Mucosa of descending colon (tissue), 3 donors: ENCODE measurements around the gene MIB1. TPM values are rescaled to one million over a fixed set of nuclear protein-coding genes. Genes with fewer than 3 reads are reported as not detected.

Experiments
- ATAC-seq: fragments of 200-7000 bp; cut with Tn5 transposase; one replicate; pipeline ENCODE4 v1.9.1; 2020; ENCODE audit warnings: mild to moderate bottlenecking, moderate library complexity
- DNase-seq, 3 donors: peaks; one replicate each; pipeline ENCODE4 v3.0.0-alpha.2; 2020
- H3K36me3 ChIP-seq: fragments of 200-600 bp; one replicate; pipeline ENCODE4 v1.8.0; 2021; ENCODE audit warnings: low read depth, mild to moderate bottlenecking
- H3K4me1 ChIP-seq: fragments of 200-600 bp; one replicate; pipeline ENCODE4 v1.8.0; 2021; ENCODE audit warnings: low read depth, mild to moderate bottlenecking
- H3K4me3 ChIP-seq: fragments of 200-600 bp; one replicate; pipeline ENCODE4 v1.8.0; 2021; ENCODE audit warnings: mild to moderate bottlenecking
- H3K9me3 ChIP-seq: fragments of 200-600 bp; one replicate; pipeline ENCODE4 v1.8.0; 2021; ENCODE audit warnings: mild to moderate bottlenecking
- CTCF ChIP-seq: fragments of 200-600 bp; IDR thresholded peaks from one replicate; pipeline ENCODE4 v1.8.0; 2022; ENCODE audit warnings: antibody characterized with exemption, mild to moderate bottlenecking
- intact Hi-C, 2 donors: fragments of 100-400 bp; cut with DNase I in 1 of 2; cut with micrococcal nuclease in 1 of 2; formaldehyde crosslinking; loops; one replicate each; pipeline versions ENCODE4 v1.11.0 to v1.11.1; 2022; cut with DNase I, micrococcal nuclease
- total RNA-seq, 3 donors: library from RNA; stranded (reverse); fragmentation: NEBNext Ultra II Directional in 2 of 3; extraction: Animal tissue kit (Norgen Biotek cat#: 25700) in 2 of 3; gene quantifications; one replicate each; pipeline versions ENCODE4 v1.2.1 to v1.2.4, GENCODE V29; 2021 to 2023
- donor health status: DM: no; HTN: no; CAD: no; lungs with moderate emphysema.
- donor health status: DM: no; HTN: no; CAD: no.
- donor health status: DM: no; HTN: yes; CAD: no.

Gene MIB1
- total RNA-seq, 3 donors from 2014 or later = 29.0 to 45.1 (median 33.1) TPM

- TF ChIP-seq CTCF = no peak
- Histone ChIP-seq H3K4me3 (no peak overlapping the region), H3K4me1 (no peaks in the 10 kb centered on the region), H3K36me3 (no peaks in the 10 kb centered on the region), H3K9me3 (no peaks in the 10 kb centered on the region)
- DNase-seq = no peak
- intact Hi-C loops = no loop called here
- ATAC-seq = no peak
These were observed 93.2 kb downstream of the MIB1 start for GRCh38 chr18:21833604-21834298.

GRCh38 chr18:21834299-21834660 is 93.7 kb downstream of the MIB1 start:
- no peak for ATAC-seq
- H3K4me1 ChIP-seq = no peaks in the 10 kb centered on the region
- H3K9me3 ChIP-seq = no peaks in the 10 kb centered on the region
- DNase-seq = no peak
- H3K36me3 ChIP-seq = no peaks in the 10 kb centered on the region
- intact Hi-C loops = no loop called here
- no peak overlapping the region for H3K4me3 ChIP-seq
- TF ChIP-seq CTCF = no peak

- intact Hi-C loops = no loop called here
- ATAC-seq (no peak), DNase-seq (no peak)
- H3K9me3 ChIP-seq = no peaks in the 10 kb centered on the region
- no peaks in the 10 kb centered on the region for H3K4me1 ChIP-seq
- TF ChIP-seq CTCF = no peak
- H3K36me3 ChIP-seq = no peaks in the 10 kb centered on the region
- H3K4me3 ChIP-seq = no peak overlapping the region
These were observed 101.0 kb downstream of the MIB1 start for GRCh38 chr18:21841570-21841969.

GRCh38 chr18:21843341-21843740 is 102.7 kb downstream of the MIB1 start:
- no peak for TF ChIP-seq CTCF
- intact Hi-C loops = no loop called here
- no peaks in the 10 kb centered on the region for H3K36me3 ChIP-seq

GRCh38 chr18:21851327-21851961 is 110.9 kb downstream of the MIB1 start:
- Histone ChIP-seq H3K36me3 (no peaks in the 10 kb centered on the region), H3K9me3 (no peaks in the 10 kb centered on the region), H3K4me3 (no peak overlapping the region), H3K4me1 (no peaks in the 10 kb centered on the region)
- ATAC-seq = no peak
- intact Hi-C loops = no loop called here
- no peak for DNase-seq
- no peak for TF ChIP-seq CTCF

More at GRCh38 chr18:21843341-21843740, 102.7 kb downstream of the MIB1 start:
- Histone ChIP-seq H3K4me3 (no peak overlapping the region), H3K4me1 (no peaks in the 10 kb centered on the region), H3K9me3 (no peaks in the 10 kb centered on the region)
- DNase-seq = no peak
- ATAC-seq = no peak
